Measurements from ENCODE around the gene LAMA4. TPM values are rescaled to one million over a fixed set of nuclear protein-coding genes. Genes with fewer than 3 reads are reported as not detected.

LAMA4 gene
- total and polyA plus RNA-seq, 3 experiments from 2014 or later, result not detected

GRCh38 chr6:112296122-112296521 is 41.8 kb upstream of the LAMA4 start:
- H3K4me1 ChIP-seq (ENCODE audit: insufficient read depth, low read length), result no peaks in the 10 kb centered on the region
- ChIA-PET CTCF (interaction anchor here (1.6 kb wide), 1 partner anchor 15 kb away, joined by 4 read pairs; no protein-coding TSS in a partner anchor), POLR2A (no interaction called here)
- no peaks in the 10 kb centered on the region for H3K36me3 ChIP-seq (ENCODE audit: insufficient read depth, low read length)
- Mint-ChIP-seq H3K4me1 (no peaks in the 10 kb centered on the region), H3K27ac (no peak overlapping the region), H3K9me3 (no peaks in the 10 kb centered on the region), H3K27me3 (peaks cover 30 to 37% of the 10 kb centered on the region in 2 donors), H3K36me3 (peaks cover 0 to 2% (median 0%) of the 10 kb centered on the region in 3 donors), H3K4me3 (no peak overlapping the region)
- no peaks in the 10 kb centered on the region for H3K9me3 ChIP-seq (ENCODE audit: low read length)
- DNase-seq, result no peak
- H3K27ac ChIP-seq (ENCODE audit: low read depth, low read length), result no peak overlapping the region
- no peak overlapping the region for H3K4me3 ChIP-seq (ENCODE audit: low read length)
- no peaks in the 10 kb centered on the region for H3K27me3 ChIP-seq (ENCODE audit: insufficient read depth, low read length, poor library complexity, severe bottlenecking)

GRCh38 chr6:112291161-112291762 is 36.9 kb upstream of the LAMA4 start:
- H3K27ac ChIP-seq (ENCODE audit: low read depth, low read length), result no peak overlapping the region
- Mint-ChIP-seq H3K9me3 (no peaks in the 10 kb centered on the region), H3K4me1 (peaks cover 10 to 11% (median 10%) of the 10 kb centered on the region in 3 donors), H3K4me3 (no peak overlapping the region), H3K36me3 (peaks cover 0 to 2% (median 0%) of the 10 kb centered on the region in 3 donors), H3K27me3 (peaks cover 34 to 45% of the 10 kb centered on the region in 2 donors), H3K27ac (no peak overlapping the region)
- DNase-seq, result no peak
- no peaks in the 10 kb centered on the region for H3K27me3 ChIP-seq (ENCODE audit: insufficient read depth, low read length, poor library complexity, severe bottlenecking)
- H3K4me3 ChIP-seq (ENCODE audit: low read length), result no peak overlapping the region
- peaks cover 10% of the 10 kb centered on the region for H3K4me1 ChIP-seq (ENCODE audit: insufficient read depth, low read length)
- H3K9me3 ChIP-seq (ENCODE audit: low read length), result no peaks in the 10 kb centered on the region
- POLR2A ChIA-PET, result no interaction called here
- CTCF ChIA-PET, result no interaction called here
- no peaks in the 10 kb centered on the region for H3K36me3 ChIP-seq (ENCODE audit: insufficient read depth, low read length)

GRCh38 chr6:112289038-112289566 is 34.7 kb upstream of the LAMA4 start:
- Histone ChIP-seq H3K27me3 (ENCODE audit: insufficient read depth, low read length, poor library complexity, severe bottlenecking) (peaks cover 4% of the 10 kb centered on the region), H3K36me3 (ENCODE audit: insufficient read depth, low read length) (no peaks in the 10 kb centered on the region), H3K4me3 (ENCODE audit: low read length) (no peak overlapping the region), H3K9me3 (ENCODE audit: low read length) (no peaks in the 10 kb centered on the region), H3K27ac (ENCODE audit: low read depth, low read length) (no peak overlapping the region), H3K4me1 (ENCODE audit: insufficient read depth, low read length) (peaks cover 21% of the 10 kb centered on the region)
- CTCF ChIA-PET, result no interaction called here
- Mint-ChIP-seq H3K9me3 (no peaks in the 10 kb centered on the region), H3K4me1 (peaks cover 17 to 26% (median 23%) of the 10 kb centered on the region in 3 donors), H3K4me3 (no peak overlapping the region), H3K36me3 (peaks cover 0 to 2% (median 0%) of the 10 kb centered on the region in 3 donors), H3K27ac (no peak overlapping the region), H3K27me3 (peaks cover 30 to 36% of the 10 kb centered on the region in 2 donors)
- POLR2A ChIA-PET, result no interaction called here
- DNase-seq, result no peak

GRCh38 chr6:112288475-112288874 is 34.1 kb upstream of the LAMA4 start:
- Mint-ChIP-seq H3K27ac (no peak overlapping the region), H3K36me3 (peaks cover 0 to 2% (median 0%) of the 10 kb centered on the region in 3 donors), H3K9me3 (no peaks in the 10 kb centered on the region), H3K27me3 (peaks cover 31 to 39% of the 10 kb centered on the region in 2 donors), H3K4me1 (peaks cover 17 to 26% (median 23%) of the 10 kb centered on the region in 3 donors), H3K4me3 (no peak overlapping the region)
- H3K4me1 ChIP-seq (ENCODE audit: insufficient read depth, low read length), result peaks cover 21% of the 10 kb centered on the region
- no peaks in the 10 kb centered on the region for H3K9me3 ChIP-seq (ENCODE audit: low read length)
- H3K4me3 ChIP-seq (ENCODE audit: low read length), result no peak overlapping the region
- H3K36me3 ChIP-seq (ENCODE audit: insufficient read depth, low read length), result no peaks in the 10 kb centered on the region
- peaks cover 10% of the 10 kb centered on the region for H3K27me3 ChIP-seq (ENCODE audit: insufficient read depth, low read length, poor library complexity, severe bottlenecking)
- ChIA-PET CTCF (no interaction called here), POLR2A (no interaction called here)
- H3K27ac ChIP-seq (ENCODE audit: low read depth, low read length), result no peak overlapping the region
- no peak for DNase-seq

GRCh38 chr6:112287577-112288225 is 33.3 kb upstream of the LAMA4 start:
- peaks cover 0 to 2% (median 0%) of the 10 kb centered on the region in 3 donors for H3K36me3 Mint-ChIP-seq
- Histone ChIP-seq H3K4me3 (ENCODE audit: low read length) (no peak overlapping the region), H3K36me3 (ENCODE audit: insufficient read depth, low read length) (no peaks in the 10 kb centered on the region), H3K27me3 (ENCODE audit: insufficient read depth, low read length, poor library complexity, severe bottlenecking) (peaks cover 10% of the 10 kb centered on the region), H3K9me3 (ENCODE audit: low read length) (no peaks in the 10 kb centered on the region), H3K4me1 (ENCODE audit: insufficient read depth, low read length) (peaks cover 21% of the 10 kb centered on the region), H3K27ac (ENCODE audit: low read depth, low read length) (no peak overlapping the region)
- peaks cover 17 to 26% (median 23%) of the 10 kb centered on the region in 3 donors for H3K4me1 Mint-ChIP-seq
- CTCF ChIA-PET, result interaction anchor here (0.9 kb wide), 1 partner anchor 108 kb away, joined by 3 read pairs; no protein-coding TSS in a partner anchor
- H3K27me3 Mint-ChIP-seq, result peaks cover 32 to 45% of the 10 kb centered on the region in 2 donors
- no peaks in the 10 kb centered on the region for H3K9me3 Mint-ChIP-seq
- POLR2A ChIA-PET, result no interaction called here
- no peak overlapping the region for H3K27ac Mint-ChIP-seq
- no peak overlapping the region for H3K4me3 Mint-ChIP-seq
- no peak for DNase-seq

GRCh38 chr6:112286500-112287144 is 32.3 kb upstream of the LAMA4 start:
- Mint-ChIP-seq H3K36me3 (no peaks in the 10 kb centered on the region), H3K4me1 (peaks cover 17 to 26% (median 23%) of the 10 kb centered on the region in 3 donors), H3K27ac (no peak overlapping the region), H3K9me3 (no peaks in the 10 kb centered on the region), H3K4me3 (no peak overlapping the region), H3K27me3 (peaks cover 23 to 40% of the 10 kb centered on the region in 2 donors)
- no peaks in the 10 kb centered on the region for H3K9me3 ChIP-seq (ENCODE audit: low read length)
- no peak overlapping the region for H3K4me3 ChIP-seq (ENCODE audit: low read length)
- CTCF ChIA-PET, result no interaction called here
- H3K4me1 ChIP-seq (ENCODE audit: insufficient read depth, low read length), result peaks cover 21% of the 10 kb centered on the region
- H3K36me3 ChIP-seq (ENCODE audit: insufficient read depth, low read length), result no peaks in the 10 kb centered on the region
- H3K27ac ChIP-seq (ENCODE audit: low read depth, low read length), result no peak overlapping the region
- DNase-seq, result no peak
- peaks cover 15% of the 10 kb centered on the region for H3K27me3 ChIP-seq (ENCODE audit: insufficient read depth, low read length, poor library complexity, severe bottlenecking)
- POLR2A ChIA-PET, result no interaction called here

GRCh38 chr6:112286010-112286409 is 31.6 kb upstream of the LAMA4 start:
- DNase-seq, result peak; percentile 20 to 72 (median 39)
- peaks cover 17 to 26% (median 23%) of the 10 kb centered on the region in 3 donors for H3K4me1 Mint-ChIP-seq
- no peaks in the 10 kb centered on the region for H3K9me3 Mint-ChIP-seq
- no peaks in the 10 kb centered on the region for H3K36me3 Mint-ChIP-seq
- ChIA-PET CTCF (interaction anchor here (0.8 to 1.0 kb wide), 2 partner anchors 13 kb away, joined by 3 read pairs; no protein-coding TSS in a partner anchor), POLR2A (no interaction called here)
- H3K27me3 ChIP-seq (ENCODE audit: insufficient read depth, low read length, poor library complexity, severe bottlenecking), result peaks cover 15% of the 10 kb centered on the region
- no peaks in the 10 kb centered on the region for H3K36me3 ChIP-seq (ENCODE audit: insufficient read depth, low read length)
- peak overlapping the region in 1 of 8 donors; percentile 35 for H3K27ac Mint-ChIP-seq
- peak overlapping the region in 2 of 7 donors; percentile 0 to 2 for H3K4me3 Mint-ChIP-seq
- H3K4me3 ChIP-seq (ENCODE audit: low read length), result no peak overlapping the region
- no peaks in the 10 kb centered on the region for H3K9me3 ChIP-seq (ENCODE audit: low read length)
- H3K27ac ChIP-seq (ENCODE audit: low read depth, low read length), result no peak overlapping the region
- H3K4me1 ChIP-seq (ENCODE audit: insufficient read depth, low read length), result peaks cover 21% of the 10 kb centered on the region
- peaks cover 23 to 37% of the 10 kb centered on the region in 2 donors for H3K27me3 Mint-ChIP-seq

GRCh38 chr6:112284603-112285002 is 30.2 kb upstream of the LAMA4 start:
- Mint-ChIP-seq H3K36me3 (no peaks in the 10 kb centered on the region), H3K27ac (no peak overlapping the region), H3K27me3 (peaks cover 27 to 42% of the 10 kb centered on the region in 2 donors), H3K9me3 (no peaks in the 10 kb centered on the region), H3K4me1 (peaks cover 17 to 26% (median 23%) of the 10 kb centered on the region in 3 donors), H3K4me3 (no peak overlapping the region)
- no peaks in the 10 kb centered on the region for H3K9me3 ChIP-seq (ENCODE audit: low read length)
- peaks cover 15% of the 10 kb centered on the region for H3K27me3 ChIP-seq (ENCODE audit: insufficient read depth, low read length, poor library complexity, severe bottlenecking)
- no peak overlapping the region for H3K4me3 ChIP-seq (ENCODE audit: low read length)
- H3K36me3 ChIP-seq (ENCODE audit: insufficient read depth, low read length), result no peaks in the 10 kb centered on the region
- POLR2A ChIA-PET, result no interaction called here
- peaks cover 21% of the 10 kb centered on the region for H3K4me1 ChIP-seq (ENCODE audit: insufficient read depth, low read length)
- no peak for DNase-seq
- CTCF ChIA-PET, result interaction anchor here (1.1 kb wide), 1 partner anchor 26 kb away, joined by 3 read pairs; no protein-coding TSS in a partner anchor
- no peak overlapping the region for H3K27ac ChIP-seq (ENCODE audit: low read depth, low read length)

All from CD8-positive, alpha-beta memory T cell (primary cell).